ENCODE data around the gene RMDN2.

- TF ChIP-seq ZNF24 (IDR thresholded peaks at IDR 0.05) = no peak
- TF ChIP-seq, protein P1, sequence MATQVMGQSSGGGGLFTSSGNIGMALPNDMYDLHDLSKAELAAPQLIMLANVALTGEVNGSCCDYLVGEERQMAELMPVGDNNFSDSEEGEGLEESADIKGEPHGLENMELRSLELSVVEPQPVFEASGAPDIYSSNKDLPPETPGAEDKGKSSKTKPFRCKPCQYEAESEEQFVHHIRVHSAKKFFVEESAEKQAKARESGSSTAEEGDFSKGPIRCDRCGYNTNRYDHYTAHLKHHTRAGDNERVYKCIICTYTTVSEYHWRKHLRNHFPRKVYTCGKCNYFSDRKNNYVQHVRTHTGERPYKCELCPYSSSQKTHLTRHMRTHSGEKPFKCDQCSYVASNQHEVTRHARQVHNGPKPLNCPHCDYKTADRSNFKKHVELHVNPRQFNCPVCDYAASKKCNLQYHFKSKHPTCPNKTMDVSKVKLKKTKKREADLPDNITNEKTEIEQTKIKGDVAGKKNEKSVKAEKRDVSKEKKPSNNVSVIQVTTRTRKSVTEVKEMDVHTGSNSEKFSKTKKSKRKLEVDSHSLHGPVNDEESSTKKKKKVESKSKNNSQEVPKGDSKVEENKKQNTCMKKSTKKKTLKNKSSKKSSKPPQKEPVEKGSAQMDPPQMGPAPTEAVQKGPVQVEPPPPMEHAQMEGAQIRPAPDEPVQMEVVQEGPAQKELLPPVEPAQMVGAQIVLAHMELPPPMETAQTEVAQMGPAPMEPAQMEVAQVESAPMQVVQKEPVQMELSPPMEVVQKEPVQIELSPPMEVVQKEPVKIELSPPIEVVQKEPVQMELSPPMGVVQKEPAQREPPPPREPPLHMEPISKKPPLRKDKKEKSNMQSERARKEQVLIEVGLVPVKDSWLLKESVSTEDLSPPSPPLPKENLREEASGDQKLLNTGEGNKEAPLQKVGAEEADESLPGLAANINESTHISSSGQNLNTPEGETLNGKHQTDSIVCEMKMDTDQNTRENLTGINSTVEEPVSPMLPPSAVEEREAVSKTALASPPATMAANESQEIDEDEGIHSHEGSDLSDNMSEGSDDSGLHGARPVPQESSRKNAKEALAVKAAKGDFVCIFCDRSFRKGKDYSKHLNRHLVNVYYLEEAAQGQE (IDR thresholded peaks at IDR 0.05; ENCODE audit: borderline replicate concordance) = no peak
- TF ChIP-seq, protein P1 (CRISPR knock-in tag; IDR thresholded peaks at IDR 0.05; ENCODE audit: low read depth) = no peak
- TF ChIP-seq ZKSCAN8 (CRISPR knock-in tag; IDR thresholded peaks at IDR 0.05) = no peak
- no peak for TF ChIP-seq ETV1 (tag; conservative IDR thresholded peaks at IDR 0.05; ENCODE audit: low read depth)
- TF ChIP-seq USF1 (CRISPR knock-in tag; IDR thresholded peaks at IDR 0.05) = no peak
- TF ChIP-seq DNMT1 (IDR thresholded peaks at IDR 0.05) = no peak
- TF ChIP-seq, protein P2, sequence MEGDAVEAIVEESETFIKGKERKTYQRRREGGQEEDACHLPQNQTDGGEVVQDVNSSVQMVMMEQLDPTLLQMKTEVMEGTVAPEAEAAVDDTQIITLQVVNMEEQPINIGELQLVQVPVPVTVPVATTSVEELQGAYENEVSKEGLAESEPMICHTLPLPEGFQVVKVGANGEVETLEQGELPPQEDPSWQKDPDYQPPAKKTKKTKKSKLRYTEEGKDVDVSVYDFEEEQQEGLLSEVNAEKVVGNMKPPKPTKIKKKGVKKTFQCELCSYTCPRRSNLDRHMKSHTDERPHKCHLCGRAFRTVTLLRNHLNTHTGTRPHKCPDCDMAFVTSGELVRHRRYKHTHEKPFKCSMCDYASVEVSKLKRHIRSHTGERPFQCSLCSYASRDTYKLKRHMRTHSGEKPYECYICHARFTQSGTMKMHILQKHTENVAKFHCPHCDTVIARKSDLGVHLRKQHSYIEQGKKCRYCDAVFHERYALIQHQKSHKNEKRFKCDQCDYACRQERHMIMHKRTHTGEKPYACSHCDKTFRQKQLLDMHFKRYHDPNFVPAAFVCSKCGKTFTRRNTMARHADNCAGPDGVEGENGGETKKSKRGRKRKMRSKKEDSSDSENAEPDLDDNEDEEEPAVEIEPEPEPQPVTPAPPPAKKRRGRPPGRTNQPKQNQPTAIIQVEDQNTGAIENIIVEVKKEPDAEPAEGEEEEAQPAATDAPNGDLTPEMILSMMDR (IDR thresholded peaks at IDR 0.05 in 2 of 3, conservative IDR thresholded peaks at IDR 0.05 in 1 of 3; ENCODE audit: insufficient read depth in 2 of 3, low read depth in 1 of 3, low read length in 3 of 3) = no peak
- TF ChIP-seq NFIX (CRISPR knock-in tag; IDR thresholded peaks at IDR 0.05; ENCODE audit: low read depth) = no peak
- TF ChIP-seq TAF7 (tag; IDR thresholded peaks at IDR 0.05) = no peak
- TF ChIP-seq MYC (IDR thresholded peaks at IDR 0.05; ENCODE audit: low read depth, low read length) = no peak
- TF ChIP-seq MYC (CRISPR knock-in tag; IDR thresholded peaks at IDR 0.05; ENCODE audit: borderline replicate concordance, low read depth) = no peak
- TF ChIP-seq L3MBTL2 (IDR thresholded peaks at IDR 0.05) = no peak
- TF ChIP-seq FOXM1 (IDR thresholded peaks at IDR 0.05; ENCODE audit: low read depth) = no peak
- no peak for TF ChIP-seq FOXM1 (CRISPR knock-in tag; IDR thresholded peaks at IDR 0.05; ENCODE audit: low read depth)
- no peak for TF ChIP-seq NRF1 (conservative IDR thresholded peaks at IDR 0.05 in 1 of 2, IDR thresholded peaks at IDR 0.05 in 1 of 2)
- TF ChIP-seq TRIM24 (IDR thresholded peaks at IDR 0.05) = no peak
Observed at GRCh38 chr2:37983719-37984118, 58.6 kb downstream of the RMDN2 start.

All from K562 (cell line).